OCI-LY3 (cell line): ENCODE results near the gene EDN2.

ENCODE experiments used
- EZH2phosphoT487 ChIP-seq: fragments of 200-600 bp; shearing (Covaris generic); IDR thresholded peaks from 2 replicates; pipeline ENCODE4 v1.6.1; 2018; ENCODE audit warnings: antibody characterized with exemption, mixed run types, low read depth
- TF ChIP-seq, protein P1 (sequence below): fragments of 200-600, 300-600 bp; sonication (generic); IDR thresholded peaks from 2 replicates; pipeline ENCODE4 v1.5.1; 2014; ENCODE audit warnings: antibody characterized with exemption, low read length, low read depth

DNA sequence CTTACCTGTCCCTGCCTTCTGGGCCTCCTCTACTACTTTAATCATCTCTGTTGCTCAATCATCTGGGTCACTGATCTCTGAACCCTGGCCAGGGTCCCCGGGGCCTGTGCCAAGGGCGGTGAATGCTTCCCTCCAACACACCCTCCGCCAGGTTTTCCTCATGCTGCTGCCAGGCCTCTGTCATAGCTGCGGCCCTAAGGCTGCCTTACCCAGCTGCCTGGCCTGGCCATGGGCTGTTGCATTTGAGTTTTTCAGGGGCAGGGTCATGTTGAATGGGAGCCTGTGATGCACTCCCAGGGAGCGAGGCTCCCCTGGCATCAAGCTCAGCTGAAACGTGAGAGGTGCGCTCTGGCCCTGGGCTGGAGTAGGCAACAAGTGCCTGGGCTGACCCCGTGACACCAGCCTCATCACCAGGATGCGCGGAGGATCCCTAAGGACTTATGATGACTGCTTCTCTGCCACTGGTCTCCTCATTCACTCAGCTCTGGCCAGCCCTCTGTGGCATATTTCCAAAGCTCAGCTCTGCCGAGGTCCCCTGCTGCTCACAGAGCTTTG, 7.6 kb downstream of the EDN2 start:
- TF ChIP-seq, protein P1, sequence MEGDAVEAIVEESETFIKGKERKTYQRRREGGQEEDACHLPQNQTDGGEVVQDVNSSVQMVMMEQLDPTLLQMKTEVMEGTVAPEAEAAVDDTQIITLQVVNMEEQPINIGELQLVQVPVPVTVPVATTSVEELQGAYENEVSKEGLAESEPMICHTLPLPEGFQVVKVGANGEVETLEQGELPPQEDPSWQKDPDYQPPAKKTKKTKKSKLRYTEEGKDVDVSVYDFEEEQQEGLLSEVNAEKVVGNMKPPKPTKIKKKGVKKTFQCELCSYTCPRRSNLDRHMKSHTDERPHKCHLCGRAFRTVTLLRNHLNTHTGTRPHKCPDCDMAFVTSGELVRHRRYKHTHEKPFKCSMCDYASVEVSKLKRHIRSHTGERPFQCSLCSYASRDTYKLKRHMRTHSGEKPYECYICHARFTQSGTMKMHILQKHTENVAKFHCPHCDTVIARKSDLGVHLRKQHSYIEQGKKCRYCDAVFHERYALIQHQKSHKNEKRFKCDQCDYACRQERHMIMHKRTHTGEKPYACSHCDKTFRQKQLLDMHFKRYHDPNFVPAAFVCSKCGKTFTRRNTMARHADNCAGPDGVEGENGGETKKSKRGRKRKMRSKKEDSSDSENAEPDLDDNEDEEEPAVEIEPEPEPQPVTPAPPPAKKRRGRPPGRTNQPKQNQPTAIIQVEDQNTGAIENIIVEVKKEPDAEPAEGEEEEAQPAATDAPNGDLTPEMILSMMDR: no peak
- no peak for TF ChIP-seq EZH2phosphoT487
